Measurements from ENCODE around the gene XAF1. TPM values are rescaled to one million over a fixed set of nuclear protein-coding genes. Genes with fewer than 3 reads are reported as not detected.
"Not testable (repeated sequence)": the region's sequence is repeated elsewhere in the genome, so short reads cannot be mapped to it uniquely, and the experiment has no call there.

Gene XAF1
- total RNA-seq, 2 experiments from 2014 or later: 15.0 to 19.0 TPM

DNA sequence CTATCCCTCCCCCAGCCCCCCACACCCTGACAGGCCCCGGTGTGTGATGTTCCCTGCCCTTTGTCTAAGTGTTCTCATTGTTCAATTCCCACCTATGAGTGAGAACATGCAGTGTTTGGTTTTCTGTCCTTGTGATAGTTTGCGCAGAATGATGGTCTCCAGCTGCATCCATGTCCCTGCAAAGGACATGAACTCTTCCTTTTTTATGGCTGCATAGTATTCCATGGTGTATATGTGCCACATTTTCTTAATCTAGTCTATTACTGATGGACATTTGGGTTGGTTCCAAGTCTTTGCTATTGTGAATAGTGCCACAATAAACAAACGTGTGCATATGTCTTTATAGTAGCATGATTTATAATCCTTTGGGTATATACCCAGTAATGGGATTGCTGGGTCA, 60.5 kb downstream of the XAF1 start:
- DNase-seq; H3K4me1 Mint-ChIP-seq (ENCODE audit: low read depth); H3K27ac Mint-ChIP-seq; CTCF ChIA-PET; H3K27me3 Mint-ChIP-seq (ENCODE audit: low read depth); H3K4me3 Mint-ChIP-seq; intact Hi-C loops (cut with micrococcal nuclease); H3K36me3 Mint-ChIP-seq (ENCODE audit: low read depth); H3K9me3 Mint-ChIP-seq: not testable (repeated sequence)

DNA sequence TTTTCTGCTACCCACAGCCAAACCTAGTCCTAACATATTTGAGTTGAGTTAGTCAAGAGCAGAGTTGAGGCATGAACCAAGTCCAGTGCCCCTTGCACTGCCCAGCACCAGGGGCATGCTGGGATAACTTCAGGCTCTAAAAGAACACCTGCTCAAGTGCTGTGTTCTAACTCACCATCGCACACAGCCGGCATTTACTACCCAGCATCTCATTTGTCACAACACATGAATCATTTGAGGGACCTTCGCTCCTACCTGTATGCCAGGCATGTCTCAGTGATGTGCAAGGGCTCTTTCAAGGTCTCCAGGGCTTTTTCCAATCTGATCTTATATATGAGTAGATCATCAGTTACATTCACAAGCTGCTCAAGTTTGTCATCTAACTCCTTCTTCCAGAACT, 63.1 kb downstream of the XAF1 start:
- CTCF ChIA-PET: no interaction called here
- peaks cover 7% of the 10 kb centered on the region for H3K27me3 Mint-ChIP-seq (ENCODE audit: low read depth)
- no peak overlapping the region for H3K4me3 Mint-ChIP-seq
- no peaks in the 10 kb centered on the region for H3K4me1 Mint-ChIP-seq (ENCODE audit: low read depth)
- H3K27ac Mint-ChIP-seq: no peak overlapping the region
- no peaks in the 10 kb centered on the region for H3K9me3 Mint-ChIP-seq
- no peak for DNase-seq
- intact Hi-C loops (cut with micrococcal nuclease): no loop called here
- no peaks in the 10 kb centered on the region for H3K36me3 Mint-ChIP-seq (ENCODE audit: low read depth)

DNA sequence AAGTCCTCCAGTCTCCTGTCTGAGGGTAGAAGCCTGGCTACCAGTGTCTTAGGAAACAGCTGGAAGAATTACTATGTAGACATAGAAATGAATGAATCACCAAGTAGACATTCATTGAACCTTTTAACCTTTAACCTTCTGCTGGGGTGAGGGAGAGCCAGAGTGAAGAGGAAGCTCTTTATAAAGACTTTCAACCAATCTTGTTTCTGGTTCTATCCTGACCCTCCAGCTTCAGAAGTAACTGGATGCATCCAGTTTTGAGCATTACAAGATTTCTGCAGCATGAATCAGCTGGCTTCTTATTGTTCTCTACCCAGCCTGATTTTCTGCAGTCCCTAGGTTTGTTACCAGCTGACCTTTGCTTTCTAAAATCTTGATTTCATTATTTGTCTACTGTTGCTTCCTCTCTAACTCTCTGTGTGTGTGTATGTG, 67.2 kb downstream of the XAF1 start:
- peaks cover 2% of the 10 kb centered on the region for H3K27me3 Mint-ChIP-seq (ENCODE audit: low read depth)
- DNase-seq: no peak
- CTCF ChIA-PET: no interaction called here

More for the DNA sequence above, 67.2 kb downstream of the XAF1 start:
- no peaks in the 10 kb centered on the region for H3K36me3 Mint-ChIP-seq (ENCODE audit: low read depth)
- no peaks in the 10 kb centered on the region for H3K9me3 Mint-ChIP-seq
- no peak overlapping the region for H3K4me3 Mint-ChIP-seq
- no peak overlapping the region for H3K27ac Mint-ChIP-seq
- intact Hi-C loops (cut with micrococcal nuclease): no loop called here
- H3K4me1 Mint-ChIP-seq (ENCODE audit: low read depth): no peaks in the 10 kb centered on the region

Other genes with a start within 250 kb of the XAF1 start
- gene PITPNM3, start 199.5 kb upstream of the XAF1 start, total RNA-seq: under 1 TPM; 0.38 to 0.67 TPM
- gene KIAA0753, start 115.3 kb upstream of the XAF1 start, total RNA-seq: 1 to 10 TPM; 7.7 to 8.1 TPM
- gene TXNDC17, start 115.0 kb upstream of the XAF1 start, total RNA-seq: 10 to 100 TPM; 71.4 to 85.8 TPM
- 10 to 100 TPM; 21.7 to 22.5 TPM for gene MED31, start 104.4 kb upstream of the XAF1 start, total RNA-seq
- gene C17orf100, start 104.3 kb upstream of the XAF1 start, total RNA-seq: 1 to 10 TPM in 1 of 2 experiments, under 1 TPM in 1; 0.99 to 1.2 TPM
- gene SLC13A5, start 42.7 kb upstream of the XAF1 start, total RNA-seq: not detected
- gene FBXO39, start 20.2 kb downstream of the XAF1 start, total RNA-seq: not detected
- not detected for gene TEKT1, start 75.7 kb downstream of the XAF1 start, total RNA-seq
- not detected for gene ALOX12, start 240.0 kb downstream of the XAF1 start, total RNA-seq